Uterus (tissue), 4 donors: ENCODE measurements around the gene STIP1. TPM values are rescaled to one million over a fixed set of nuclear protein-coding genes. Genes with fewer than 3 reads are reported as not detected.

Source experiments
- DNase-seq, 2 donors: peaks; one replicate each; pipeline ENCODE4 v3.0.0-alpha.2; 2019 to 2020
- H3K27ac ChIP-seq, 2 donors: fragments of 200-600 bp; sonication (generic); 1 replicate in 1 of 2; 2 replicates in 1 of 2; pipeline ENCODE4 v1.5.1; 2016 to 2018
- H3K27me3 ChIP-seq, 2 donors: fragments of 200-600 bp; sonication (generic); one replicate each; pipeline ENCODE4 v1.5.1; 2018 to 2019; ENCODE audit warnings: control low read depth in 1 of 2
- H3K36me3 ChIP-seq, 2 donors: fragments of 200-600 bp; sonication (generic); one replicate each; pipeline ENCODE4 v1.5.1; 2019; ENCODE audit warnings: control low read depth in 1 of 2
- H3K4me1 ChIP-seq, 2 donors: fragments of 200-600 bp; sonication (generic); one replicate each; pipeline ENCODE4 v1.5.1; 2018 to 2019; ENCODE audit warnings: control low read depth in 1 of 2
- H3K4me3 ChIP-seq, 2 donors: fragments of 200-600 bp; sonication (generic); 1 replicate in 1 of 2; 2 replicates in 1 of 2; pipeline ENCODE4 v1.5.1; 2018 to 2019; ENCODE audit warnings: mild to moderate bottlenecking in 1 of 2
- H3K9me3 ChIP-seq, 2 donors: fragments of 200-600 bp; sonication (generic); one replicate each; pipeline ENCODE4 v1.5.1; 2019; ENCODE audit warnings: control low read depth in 1 of 2
- POLR2A ChIP-seq, 2 donors: fragments of 450-650 bp; IDR thresholded peaks; one replicate each; pipeline ENCODE4 v1.6.1; 2016; ENCODE audit warnings: antibody characterized with exemption in 2 of 2, mild to moderate bottlenecking in 1 of 2, moderate library complexity in 1 of 2
- intact Hi-C: fragments of 100-400 bp; cut with DNase I; formaldehyde crosslinking; loops from one replicate; pipeline ENCODE4 v1.15.1; 2023; ENCODE audit warnings: low total_unique reads
- total RNA-seq, 4 donors: library from RNA; depleted of rRNA in 3 of 4; stranded (reverse); fragments of >200 nt in 3 of 4; gene quantifications; one replicate each; pipeline versions ENCODE4 v1.1.0 to v1.2.4, GENCODE V29; 2014 to 2023
- TF ChIP-seq, protein P1 (sequence below), 4 experiments: fragments of 200-600 bp in 2 of 4; fragments of 450-650 bp in 2 of 4; sonication (generic) in 2 of 4; IDR thresholded peaks; one replicate each; pipeline ENCODE4 v1.5.1; 2016 to 2019; ENCODE audit warnings: antibody characterized with exemption in 4 of 4, mild to moderate bottlenecking in 2 of 4, moderate library complexity in 1 of 4
- donor health status: DM: yes; HTN: yes; CAD: no.

The STIP1 gene
- total RNA-seq, 4 donors from 2014 or later, result 20.9 to 101 (median 83.8) TPM

DNA sequence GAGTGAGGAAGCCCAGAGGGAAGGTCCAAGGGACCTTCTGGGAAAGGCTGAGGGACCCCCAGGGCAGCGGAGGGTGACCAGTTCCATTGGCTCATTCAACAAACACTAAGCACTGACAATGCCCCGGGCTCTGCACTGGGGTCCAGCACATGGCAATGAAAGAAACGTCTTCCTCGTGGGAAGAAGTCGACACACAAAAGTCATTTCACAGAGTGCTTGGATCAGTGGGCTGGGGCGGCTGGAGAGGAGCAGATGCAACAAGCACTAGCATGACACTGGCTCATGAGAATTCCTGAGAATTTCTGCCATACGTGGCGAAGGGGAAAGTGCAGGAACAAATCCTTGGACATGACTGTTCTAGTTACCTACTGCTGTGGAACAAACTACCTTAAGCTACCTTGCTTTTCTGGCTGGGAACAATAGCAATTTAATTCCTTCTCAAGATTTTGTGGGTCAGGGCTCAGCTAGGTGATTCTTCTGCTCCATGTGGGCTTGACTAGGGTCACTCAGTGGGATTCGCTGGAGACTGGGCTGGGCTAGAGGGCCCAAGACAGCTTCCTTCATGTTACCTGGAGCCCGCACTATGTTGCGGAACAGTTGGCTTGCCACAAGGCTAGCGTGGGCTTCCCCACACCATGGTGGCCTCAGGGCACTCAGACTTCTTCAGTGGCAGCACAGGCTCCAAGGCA, 6.9 kb upstream of the STIP1 start:
- Histone ChIP-seq H3K27me3 (no peaks in the 10 kb centered on the region), H3K4me3 (no peak overlapping the region), H3K4me1 (peaks cover 0 to 7% of the 10 kb centered on the region in 2 donors), H3K9me3 (no peaks in the 10 kb centered on the region), H3K27ac (no peak overlapping the region), H3K36me3 (no peaks in the 10 kb centered on the region)
- TF ChIP-seq, protein P1, sequence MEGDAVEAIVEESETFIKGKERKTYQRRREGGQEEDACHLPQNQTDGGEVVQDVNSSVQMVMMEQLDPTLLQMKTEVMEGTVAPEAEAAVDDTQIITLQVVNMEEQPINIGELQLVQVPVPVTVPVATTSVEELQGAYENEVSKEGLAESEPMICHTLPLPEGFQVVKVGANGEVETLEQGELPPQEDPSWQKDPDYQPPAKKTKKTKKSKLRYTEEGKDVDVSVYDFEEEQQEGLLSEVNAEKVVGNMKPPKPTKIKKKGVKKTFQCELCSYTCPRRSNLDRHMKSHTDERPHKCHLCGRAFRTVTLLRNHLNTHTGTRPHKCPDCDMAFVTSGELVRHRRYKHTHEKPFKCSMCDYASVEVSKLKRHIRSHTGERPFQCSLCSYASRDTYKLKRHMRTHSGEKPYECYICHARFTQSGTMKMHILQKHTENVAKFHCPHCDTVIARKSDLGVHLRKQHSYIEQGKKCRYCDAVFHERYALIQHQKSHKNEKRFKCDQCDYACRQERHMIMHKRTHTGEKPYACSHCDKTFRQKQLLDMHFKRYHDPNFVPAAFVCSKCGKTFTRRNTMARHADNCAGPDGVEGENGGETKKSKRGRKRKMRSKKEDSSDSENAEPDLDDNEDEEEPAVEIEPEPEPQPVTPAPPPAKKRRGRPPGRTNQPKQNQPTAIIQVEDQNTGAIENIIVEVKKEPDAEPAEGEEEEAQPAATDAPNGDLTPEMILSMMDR (IDR thresholded peaks at IDR 0.05), result no peak
- TF ChIP-seq POLR2A (IDR thresholded peaks at IDR 0.05), result no peak
- no peak for DNase-seq
- intact Hi-C loops, result no loop called here

DNA sequence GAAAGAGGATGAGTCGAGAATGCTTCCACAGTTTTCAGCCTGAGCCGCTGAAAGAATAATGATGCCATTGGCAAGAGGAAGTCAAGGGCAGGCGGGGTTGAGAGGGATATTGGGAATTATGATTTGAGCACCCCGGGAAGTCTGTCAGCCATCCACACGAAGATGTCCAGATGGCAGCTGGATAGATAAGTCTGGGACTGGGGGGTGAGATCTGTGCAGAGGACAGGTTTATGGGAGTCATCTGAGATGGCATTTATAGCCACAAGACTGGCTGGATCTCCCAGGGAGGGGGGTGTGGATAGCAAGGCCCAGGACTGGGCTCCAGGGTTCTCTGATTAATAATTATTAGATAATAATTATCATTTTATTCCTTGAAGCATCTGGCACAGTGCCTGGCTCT, 5.1 kb upstream of the STIP1 start:
- Histone ChIP-seq H3K9me3 (no peaks in the 10 kb centered on the region), H3K4me1 (peaks cover 0 to 9% of the 10 kb centered on the region in 2 donors)

DNA sequence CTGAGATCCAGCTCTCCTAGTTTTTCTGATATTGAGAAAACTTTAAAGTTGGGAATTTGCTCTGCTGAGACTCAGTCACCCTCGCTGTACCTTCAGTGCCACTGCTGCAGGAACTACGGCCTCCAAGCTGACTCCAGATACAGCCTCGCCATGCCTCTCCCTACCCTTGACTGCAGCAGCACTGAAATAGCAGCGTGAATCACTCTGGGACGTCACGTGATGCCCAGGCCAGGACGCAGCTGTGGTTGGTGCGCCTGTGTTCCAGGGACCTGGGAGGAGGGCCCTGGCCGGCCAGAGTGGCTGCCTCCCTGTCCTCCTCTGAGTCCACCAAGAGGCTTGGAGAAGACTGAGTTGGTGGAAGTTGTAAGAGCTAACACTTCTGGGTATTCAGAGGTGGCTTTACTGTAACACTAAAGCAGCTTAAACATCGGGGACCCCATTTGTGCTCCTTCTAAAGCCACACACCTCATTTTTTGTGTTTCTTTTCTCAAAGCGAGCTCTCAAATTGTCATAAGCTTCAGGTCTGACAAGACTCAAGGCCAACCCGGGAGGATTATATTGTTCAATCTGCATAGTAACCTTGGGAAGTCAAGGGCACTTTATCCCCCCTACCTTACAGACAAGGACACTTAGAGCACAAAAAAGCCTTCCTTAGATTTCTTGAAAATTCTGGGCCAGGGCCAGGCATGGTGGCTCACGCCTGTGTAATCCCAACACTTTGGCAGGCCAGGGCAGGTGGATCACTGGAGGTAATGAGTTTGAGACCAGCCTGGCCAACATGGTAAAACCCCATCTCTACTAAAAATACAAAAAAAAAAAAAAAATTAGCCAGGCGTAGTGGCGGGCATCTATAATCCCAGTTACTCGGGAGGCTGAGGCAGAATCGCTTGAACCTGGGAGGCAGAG, 4.2 kb upstream of the STIP1 start:
- intact Hi-C loops, result no loop called here
- TF ChIP-seq, protein P1 (IDR thresholded peaks at IDR 0.05), result peak in 1 of 4 experiments; percentile 33
- TF ChIP-seq POLR2A (IDR thresholded peaks at IDR 0.05), result peak; percentile 90 to 96
- Histone ChIP-seq H3K36me3 (no peaks in the 10 kb centered on the region), H3K27ac (peak overlapping the region; percentile 79 to 90), H3K4me3 (peak overlapping the region in 1 of 2 donors; percentile 9), H3K27me3 (no peaks in the 10 kb centered on the region), H3K9me3 (no peaks in the 10 kb centered on the region), H3K4me1 (peaks cover 0 to 9% of the 10 kb centered on the region in 2 donors)
- peak; percentile 91 to 95 for DNase-seq

More for the DNA sequence above, 5.1 kb upstream of the STIP1 start:
- DNase-seq, result no peak
- TF ChIP-seq, protein P1 (IDR thresholded peaks at IDR 0.05), result no peak
- no peak for TF ChIP-seq POLR2A (IDR thresholded peaks at IDR 0.05)
- intact Hi-C loops, result no loop called here
- H3K4me3 ChIP-seq, result peak overlapping the region in 1 of 2 donors; percentile 9
- no peaks in the 10 kb centered on the region for H3K36me3 ChIP-seq
- H3K27me3 ChIP-seq, result no peaks in the 10 kb centered on the region
- peak overlapping the region; percentile 79 to 90 for H3K27ac ChIP-seq

DNA sequence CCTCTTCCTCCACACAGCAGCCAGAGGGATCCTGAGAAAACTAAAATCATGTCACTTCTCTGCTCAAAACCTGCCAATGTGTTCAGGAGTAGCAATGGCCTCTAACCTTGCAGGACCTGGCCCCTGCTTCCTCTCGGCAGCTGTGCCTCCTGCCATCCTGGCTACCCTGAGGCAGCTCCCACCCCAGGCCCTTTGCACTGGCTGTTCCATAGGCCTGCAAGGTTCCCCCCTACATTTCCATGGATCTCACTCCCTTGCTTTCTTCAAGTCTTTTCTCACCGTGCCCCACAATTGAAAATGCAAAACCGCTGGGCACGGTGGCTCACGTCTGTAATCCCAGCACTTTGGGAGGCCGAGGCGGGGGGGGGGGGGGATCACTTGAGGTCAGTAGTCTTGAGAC, 2.1 kb upstream of the STIP1 start:
- Histone ChIP-seq H3K9me3 (no peaks in the 10 kb centered on the region), H3K27ac (peak overlapping the region; percentile 93 to 95), H3K27me3 (no peaks in the 10 kb centered on the region), H3K4me3 (no peak overlapping the region), H3K36me3 (no peaks in the 10 kb centered on the region), H3K4me1 (peaks cover 0 to 12% of the 10 kb centered on the region in 2 donors)
- TF ChIP-seq POLR2A (IDR thresholded peaks at IDR 0.05), result no peak
- TF ChIP-seq, protein P1 (IDR thresholded peaks at IDR 0.05), result no peak
- intact Hi-C loops, result no loop called here
- DNase-seq, result no peak
